Duodenal mucosa (tissue), 2 donors: Measurements from ENCODE around the gene VPREB3.

ENCODE experiments used
- H3K27ac ChIP-seq: one replicate; pipeline ENCODE4 v1.7.0; 2013; ENCODE audit warnings: low read depth, low read length
- H3K27me3 ChIP-seq, 2 donors: one replicate each; pipeline ENCODE4 v1.7.0; 2013; ENCODE audit warnings: low read length in 2 of 2, control low read depth in 1 of 2; ENCODE audit not compliant: insufficient read depth in 2 of 2, control insufficient read depth in 1 of 2
- H3K36me3 ChIP-seq, 2 donors: one replicate each; pipeline ENCODE4 v1.7.0; 2013; ENCODE audit warnings: low read length in 2 of 2, control low read depth in 1 of 2; ENCODE audit not compliant: insufficient read depth in 2 of 2, control insufficient read depth in 1 of 2
- H3K4me1 ChIP-seq, 2 donors: one replicate each; pipeline ENCODE4 v1.7.0; 2013; ENCODE audit warnings: low read length in 2 of 2, control low read depth in 1 of 2; ENCODE audit not compliant: insufficient read depth in 2 of 2, control insufficient read depth in 1 of 2
- H3K4me3 ChIP-seq, 2 donors: one replicate each; pipeline ENCODE4 v1.7.0; 2013; ENCODE audit warnings: low read length in 2 of 2, low read depth in 1 of 2
- H3K9ac ChIP-seq, 2 donors: one replicate each; pipeline ENCODE4 v1.7.0; 2013; ENCODE audit warnings: low read length in 2 of 2, low read depth in 1 of 2
- H3K9me3 ChIP-seq, 2 donors: one replicate each; pipeline ENCODE4 v1.7.0; 2013; ENCODE audit warnings: low read length in 2 of 2, control low read depth in 1 of 2; ENCODE audit not compliant: control insufficient read depth in 1 of 2

Gene VPREB3

DNA sequence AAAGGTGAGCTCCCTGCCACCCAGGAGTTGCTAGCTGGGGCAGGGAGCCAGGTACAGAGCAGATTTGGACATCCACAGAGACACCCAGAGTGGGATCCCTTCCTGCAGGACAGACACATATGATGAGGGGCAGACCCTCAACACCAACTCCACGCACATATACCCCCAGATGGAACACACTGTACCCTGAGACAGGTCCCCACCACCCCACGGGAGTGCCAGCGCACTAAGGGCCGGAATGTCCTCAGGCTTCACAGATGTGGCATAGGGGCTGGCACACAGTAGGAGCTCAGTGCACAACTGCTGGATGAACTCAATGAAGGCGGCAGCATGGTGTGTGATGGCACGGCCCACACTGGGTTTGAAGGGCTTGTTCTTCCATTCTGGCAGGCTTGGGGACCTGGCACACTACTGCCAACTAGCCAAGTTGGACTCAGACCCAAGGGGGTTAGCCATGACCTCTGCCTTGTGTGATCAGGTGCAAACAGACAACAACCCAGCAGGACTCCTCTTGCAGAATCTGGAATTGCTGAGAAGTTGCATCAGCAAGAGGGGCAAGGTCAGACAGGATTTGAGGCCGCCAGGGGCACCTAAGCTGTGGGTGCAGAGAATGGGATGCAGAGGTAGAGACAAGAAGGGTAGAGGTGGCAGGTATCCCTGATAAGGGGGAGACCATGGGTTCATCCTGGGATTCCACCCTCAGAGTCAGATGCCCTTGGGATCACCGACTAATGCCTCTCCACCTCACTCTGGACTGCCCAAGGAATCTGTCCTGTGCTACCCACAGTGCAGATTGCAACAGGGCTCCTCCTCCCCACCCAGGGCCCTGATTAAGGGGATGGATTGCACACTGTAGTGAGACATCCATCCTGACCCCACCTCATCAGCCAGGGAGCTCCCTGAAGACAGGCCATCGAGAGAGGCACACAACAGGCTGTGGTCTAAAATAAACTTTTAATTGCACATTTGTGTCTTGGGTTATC lies 11.0 kb upstream of the VPREB3 start:
- H3K4me3 ChIP-seq, result no peak overlapping the region
- no peak overlapping the region for H3K9ac ChIP-seq
- H3K36me3 ChIP-seq, result peaks cover 9 to 19% of the 10 kb centered on the region in 2 donors
- no peaks in the 10 kb centered on the region for H3K9me3 ChIP-seq
- peaks cover 18 to 28% of the 10 kb centered on the region in 2 donors for H3K4me1 ChIP-seq
- no peaks in the 10 kb centered on the region for H3K27me3 ChIP-seq
- no peak overlapping the region for H3K27ac ChIP-seq

DNA sequence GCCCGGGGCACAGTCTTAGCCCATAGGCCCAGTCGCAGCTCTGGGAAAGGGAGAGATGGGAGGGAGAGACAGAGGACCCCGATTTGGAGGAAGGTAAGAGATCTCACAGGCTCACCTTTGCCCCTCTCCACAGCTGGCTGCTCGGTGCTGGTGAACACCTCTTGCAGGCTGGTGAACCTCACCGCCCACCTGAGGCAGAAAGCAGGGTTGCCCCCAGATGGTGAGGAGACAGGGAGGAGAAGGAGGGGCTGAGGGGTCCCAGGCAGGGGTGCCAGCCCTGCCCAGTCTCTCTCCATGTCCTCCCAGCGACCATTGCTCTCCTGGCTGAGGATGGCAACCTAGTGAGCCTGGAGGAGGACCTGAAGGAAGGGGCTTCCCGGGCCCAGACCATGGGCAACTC lies 9.7 kb upstream of the VPREB3 start:
- peaks cover 18 to 28% of the 10 kb centered on the region in 2 donors for H3K4me1 ChIP-seq

DNA sequence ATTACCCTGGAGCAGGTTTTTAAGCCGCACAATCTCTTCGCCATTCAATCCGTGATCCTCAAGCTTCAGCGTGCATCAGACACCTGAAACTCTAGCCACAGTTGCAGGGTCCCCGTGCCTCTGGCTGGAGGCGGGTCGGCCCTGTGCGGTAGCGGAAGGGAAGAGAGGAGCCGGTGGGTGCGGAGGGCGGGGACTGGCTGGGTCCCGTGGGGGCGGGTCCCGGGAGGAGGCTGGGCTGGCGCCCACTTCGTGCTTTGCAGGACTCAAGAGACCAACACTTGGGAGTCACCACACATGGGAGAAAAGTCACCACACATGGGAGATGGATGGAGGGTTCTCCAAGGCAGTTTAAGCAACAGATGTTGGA lies 9.3 kb upstream of the VPREB3 start:
- H3K36me3 ChIP-seq, result peaks cover 9 to 19% of the 10 kb centered on the region in 2 donors
- no peak overlapping the region for H3K9ac ChIP-seq
- H3K4me3 ChIP-seq, result peak overlapping the region; percentile 19 to 45
- H3K9me3 ChIP-seq, result no peaks in the 10 kb centered on the region
- H3K4me1 ChIP-seq, result peaks cover 18 to 28% of the 10 kb centered on the region in 2 donors
- no peaks in the 10 kb centered on the region for H3K27me3 ChIP-seq
- no peak overlapping the region for H3K27ac ChIP-seq

More for the DNA sequence above, 9.7 kb upstream of the VPREB3 start:
- no peak overlapping the region for H3K9ac ChIP-seq
- H3K27ac ChIP-seq, result no peak overlapping the region
- peaks cover 9 to 19% of the 10 kb centered on the region in 2 donors for H3K36me3 ChIP-seq
- H3K4me3 ChIP-seq, result peak overlapping the region in 1 of 2 donors; percentile 19
- no peaks in the 10 kb centered on the region for H3K27me3 ChIP-seq
- H3K9me3 ChIP-seq, result no peaks in the 10 kb centered on the region

DNA sequence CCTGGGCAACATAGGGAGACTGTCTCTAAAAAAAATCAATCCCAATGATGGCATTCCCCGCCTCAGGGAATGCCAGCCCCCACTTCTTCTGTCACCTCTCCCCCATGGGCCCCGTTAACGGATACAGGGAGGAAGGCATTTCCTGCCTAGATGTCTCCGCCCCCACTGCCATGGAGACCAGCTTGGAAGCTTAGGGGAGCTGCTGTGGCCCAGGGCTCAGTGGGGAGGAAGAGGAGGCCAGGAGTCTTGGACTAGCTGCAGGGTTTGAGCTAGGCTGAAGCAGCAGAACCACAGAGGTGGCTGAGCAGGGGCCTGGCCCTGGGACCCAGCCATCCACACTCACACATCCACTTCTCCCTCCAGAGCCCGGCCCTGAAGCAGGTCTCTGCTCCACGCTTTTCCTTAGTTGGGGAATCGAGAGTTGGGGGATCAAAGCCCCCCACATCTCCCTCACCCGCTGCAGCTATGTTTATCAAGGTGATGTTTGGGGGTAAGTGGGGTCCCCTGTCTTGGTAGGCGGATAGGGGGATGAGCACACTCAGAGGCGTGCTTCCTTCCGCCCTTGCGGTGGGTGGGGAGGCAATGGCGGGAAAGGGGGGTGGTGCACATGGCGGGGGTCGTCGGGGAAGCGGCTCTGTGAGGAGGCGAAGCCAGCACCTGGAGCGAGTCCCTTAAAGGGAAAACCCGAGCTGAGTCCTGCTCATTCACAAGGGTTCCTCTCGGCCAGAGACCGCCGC lies 8.8 kb upstream of the VPREB3 start, which contains the start of gene C22orf15:
TSS of gene C22orf15 (plus strand) at position 149 of the 737 bp plus-strand sequence. CDS start at position 466, 317 bp downstream.
- peaks cover 18 to 25% of the 10 kb centered on the region in 2 donors for H3K4me1 ChIP-seq

DNA sequence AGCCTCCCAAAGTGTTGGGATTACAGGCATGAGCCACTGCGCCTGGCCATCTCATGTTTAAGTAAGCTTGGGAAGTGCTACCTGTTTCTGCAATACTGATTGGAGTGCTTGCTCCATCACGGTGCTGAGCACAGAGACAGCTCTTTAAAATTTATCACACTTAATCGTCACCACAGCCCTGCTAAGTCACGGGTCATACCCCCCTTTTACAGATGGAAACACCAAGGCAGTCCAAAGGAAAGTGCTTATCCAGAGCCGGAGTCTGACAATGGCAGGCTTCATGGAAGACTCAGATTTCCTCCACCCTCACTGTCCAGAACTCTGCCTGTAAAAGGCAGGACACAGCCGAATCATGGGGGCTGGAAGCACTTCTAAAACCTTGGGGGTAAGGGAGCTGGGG lies 5.8 kb upstream of the VPREB3 start:
- Histone ChIP-seq H3K9me3 (no peaks in the 10 kb centered on the region), H3K9ac (no peak overlapping the region), H3K27me3 (no peaks in the 10 kb centered on the region), H3K36me3 (peaks cover 9 to 10% of the 10 kb centered on the region in 2 donors), H3K4me3 (no peak overlapping the region), H3K27ac (no peak overlapping the region), H3K4me1 (peaks cover 10 to 11% of the 10 kb centered on the region in 2 donors)

More for the DNA sequence above, 8.8 kb upstream of the VPREB3 start, which contains the start of gene C22orf15:
- H3K27me3 ChIP-seq, result no peaks in the 10 kb centered on the region
- peaks cover 9 to 19% of the 10 kb centered on the region in 2 donors for H3K36me3 ChIP-seq
- peak within 1 kb of the TSS; percentile 19 to 45 for H3K4me3 ChIP-seq
- no peak within 1 kb of the TSS for H3K9ac ChIP-seq
- no peaks in the 10 kb centered on the region for H3K9me3 ChIP-seq
- no peak within 1 kb of the TSS for H3K27ac ChIP-seq

DNA sequence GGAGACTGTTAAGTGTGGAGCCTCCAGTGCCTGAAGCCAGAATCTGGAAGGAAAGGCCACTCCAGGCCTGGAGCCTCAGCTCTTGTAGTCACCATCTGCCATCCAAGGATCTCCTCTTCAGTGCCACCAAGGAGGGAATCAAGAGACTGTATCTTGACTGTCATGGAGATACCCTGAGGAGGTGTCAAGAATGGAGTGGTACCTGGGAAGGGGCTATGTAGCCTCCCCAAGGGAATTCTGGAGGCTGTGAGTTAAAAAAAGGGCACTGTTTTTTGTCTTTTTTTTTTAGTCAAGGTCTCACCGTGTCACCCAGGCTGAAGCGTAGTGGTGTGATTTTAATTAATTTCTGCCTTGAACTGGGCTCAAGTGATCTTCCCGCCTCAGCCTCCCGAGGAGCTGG lies 5.3 kb upstream of the VPREB3 start:
- H3K9ac ChIP-seq, result no peak overlapping the region
- no peaks in the 10 kb centered on the region for H3K9me3 ChIP-seq
- H3K27me3 ChIP-seq, result no peaks in the 10 kb centered on the region
- peaks cover 10 to 11% of the 10 kb centered on the region in 2 donors for H3K4me1 ChIP-seq
- H3K27ac ChIP-seq, result no peak overlapping the region
- H3K36me3 ChIP-seq, result peaks cover 6 to 9% of the 10 kb centered on the region in 2 donors
- no peak overlapping the region for H3K4me3 ChIP-seq

DNA sequence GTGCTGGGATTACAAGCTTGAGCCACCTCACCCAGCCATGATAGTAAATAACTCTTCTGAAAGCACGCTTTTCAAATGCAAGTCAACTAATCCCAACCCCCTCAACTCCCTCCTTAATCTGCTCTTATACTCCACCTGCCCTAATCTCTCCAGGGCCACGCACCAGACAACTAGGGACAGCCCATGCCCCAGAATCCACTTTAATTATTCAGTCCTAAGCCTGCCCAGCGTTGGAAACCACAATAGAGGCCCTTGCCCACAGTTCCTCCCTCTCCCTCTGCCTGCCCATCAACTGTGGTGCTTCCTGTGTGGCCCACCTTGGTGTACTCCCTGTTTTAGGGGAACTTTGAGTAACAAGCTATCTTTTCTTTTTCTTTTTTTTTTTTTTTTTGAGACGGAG lies 2.7 kb upstream of the VPREB3 start:
- H3K36me3 ChIP-seq, result no peaks in the 10 kb centered on the region
- no peaks in the 10 kb centered on the region for H3K27me3 ChIP-seq
- no peak overlapping the region for H3K9ac ChIP-seq
- H3K4me1 ChIP-seq, result peaks cover 0 to 4% of the 10 kb centered on the region in 2 donors
- no peak overlapping the region for H3K27ac ChIP-seq
- no peak overlapping the region for H3K4me3 ChIP-seq
- H3K9me3 ChIP-seq, result no peaks in the 10 kb centered on the region

DNA sequence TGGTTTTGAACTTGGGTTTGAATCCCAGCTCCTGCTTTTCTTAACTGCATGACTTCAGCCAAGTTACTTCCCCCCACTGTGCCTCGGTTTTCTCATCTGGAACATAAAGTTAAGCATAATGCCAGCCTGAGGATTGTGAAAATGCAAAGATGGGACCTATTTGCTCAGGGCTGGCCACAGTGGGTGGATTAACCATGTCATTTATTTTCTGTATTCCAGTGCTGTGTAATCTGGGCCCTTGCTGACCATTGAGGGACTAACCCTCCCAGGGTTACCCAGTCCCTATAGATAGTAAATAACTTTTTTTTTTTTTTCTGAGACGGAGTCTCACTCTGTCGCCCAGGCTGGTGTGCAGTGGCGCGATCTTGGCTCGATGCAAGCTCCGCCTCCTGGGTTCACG lies 1.5 kb upstream of the VPREB3 start:
- Histone ChIP-seq H3K36me3 (no peaks in the 10 kb centered on the region), H3K27ac (no peak overlapping the region), H3K9ac (no peak overlapping the region), H3K27me3 (no peaks in the 10 kb centered on the region), H3K4me1 (peaks cover 0 to 8% of the 10 kb centered on the region in 2 donors), H3K4me3 (no peak overlapping the region), H3K9me3 (no peaks in the 10 kb centered on the region)

DNA sequence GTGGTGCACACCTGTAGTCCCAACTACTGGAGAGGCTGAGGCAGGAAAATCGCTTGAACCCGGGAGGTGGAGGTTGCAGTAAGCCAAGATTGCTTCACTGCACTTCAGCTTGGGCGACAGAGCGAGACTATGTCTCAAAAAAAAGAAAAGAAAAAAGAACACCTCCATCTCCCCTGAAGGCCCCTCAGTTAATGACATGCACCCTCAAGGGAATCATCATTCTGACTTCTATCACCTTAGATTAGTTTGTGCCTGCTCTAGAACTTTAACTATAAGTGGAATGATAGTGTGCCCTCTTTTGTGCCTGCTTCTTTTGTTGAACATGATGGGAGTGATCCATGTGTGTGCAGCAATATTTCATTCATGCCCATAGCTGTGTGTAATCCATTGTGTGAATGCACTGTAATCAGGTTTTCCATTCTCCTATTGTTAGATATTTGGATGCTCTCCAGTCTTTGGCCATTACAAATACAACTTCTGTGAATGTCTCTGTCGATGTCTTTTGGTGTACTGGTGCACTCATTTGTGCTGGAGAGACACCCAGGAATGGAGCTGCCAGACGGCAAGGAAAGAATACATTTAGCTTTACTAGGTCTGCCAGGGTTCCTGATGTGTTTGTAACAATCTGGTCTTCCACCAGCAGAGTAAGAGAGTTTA lies 883 bp upstream of the VPREB3 start:
- Histone ChIP-seq H3K4me3 (no peak overlapping the region), H3K9me3 (no peaks in the 10 kb centered on the region), H3K36me3 (no peaks in the 10 kb centered on the region), H3K27me3 (no peaks in the 10 kb centered on the region), H3K9ac (no peak overlapping the region), H3K4me1 (peaks cover 5 to 13% of the 10 kb centered on the region in 2 donors), H3K27ac (no peak overlapping the region)
